Caco-2 (cell line): ENCODE measurements around the gene TCF7L2. TPM values are rescaled to one million over a fixed set of nuclear protein-coding genes. Genes with fewer than 3 reads are reported as not detected.

ENCODE experiments used
- BruUV-seq: library from RNA; stranded (reverse); fragments of 400-500 nt; replicated peaks from 2 replicates; lab custom pipeline; 2021; lab: Mats Ljungman, UMichigan
- CTCF ChIA-PET: fragments of 300-600 bp; sonication (Branson Sonifier 250); formaldehyde crosslinking; loops from one replicate; lab custom pipeline; 2022; ENCODE audit warnings: antibody characterized with exemption; lab: Charles Lee
- POLR2A ChIA-PET: fragments of 300-600 bp; sonication (Branson Sonifier 250); formaldehyde crosslinking; loops from one replicate; lab custom pipeline; 2022; ENCODE audit warnings: antibody characterized with exemption; lab: Charles Lee
- DNase-seq, 2 experiments: peaks; one replicate each; pipeline versions ENCODE4 v3.0.0 to v3.0.0-alpha.2; 2020 to 2022
- H3K27me3 ChIP-seq: replicated peaks from 2 replicates; pipeline ENCODE4 v1.6.0; 2011; ENCODE audit warnings: low read length; ENCODE audit not compliant: control insufficient read depth, insufficient read depth
- H3K36me3 ChIP-seq: 2 replicates; pipeline ENCODE4 v1.5.1; 2011; ENCODE audit warnings: low read length; ENCODE audit not compliant: control insufficient read depth, insufficient read depth
- H3K4me1 ChIP-seq: fragments of 250-450 bp; sonication (Bioruptor Pico); 2 replicates; pipeline ENCODE4 v1.5.1; 2020; ENCODE audit warnings: mild to moderate bottlenecking
- H3K4me3 ChIP-seq: 2 replicates; pipeline ENCODE4 v1.5.1; 2011; ENCODE audit warnings: low read depth, mild to moderate bottlenecking, control low read depth, low read length
- H3K9me3 ChIP-seq: fragments of 250-450 bp; sonication (Bioruptor Pico); 2 replicates; pipeline ENCODE4 v1.5.1; 2020; ENCODE audit warnings: mild to moderate bottlenecking, moderate library complexity
- H3K27ac Mint-ChIP-seq: one replicate; pipeline ENCODE4 v1.8.0; 2022; ENCODE audit warnings: mixed read lengths; ENCODE audit not compliant: unreplicated experiment
- H3K27me3 Mint-ChIP-seq: one replicate; pipeline ENCODE4 v1.8.0; 2022; ENCODE audit warnings: mixed read lengths; ENCODE audit not compliant: insufficient read depth, unreplicated experiment
- H3K36me3 Mint-ChIP-seq: one replicate; pipeline ENCODE4 v1.8.0; 2022; ENCODE audit warnings: mild to moderate bottlenecking, mixed read lengths; ENCODE audit not compliant: insufficient read depth, unreplicated experiment
- H3K4me1 Mint-ChIP-seq: one replicate; pipeline ENCODE4 v1.8.0; 2022; ENCODE audit warnings: low read depth, mixed read lengths; ENCODE audit not compliant: unreplicated experiment
- H3K4me3 Mint-ChIP-seq: one replicate; pipeline ENCODE4 v1.8.0; 2022; ENCODE audit warnings: mild to moderate bottlenecking, moderate library complexity, mixed read lengths; ENCODE audit not compliant: unreplicated experiment
- H3K9me3 Mint-ChIP-seq: one replicate; pipeline ENCODE4 v1.8.0; 2022; ENCODE audit warnings: mixed read lengths; ENCODE audit not compliant: unreplicated experiment
- intact Hi-C: fragments of 100-400 bp; cut with micrococcal nuclease; formaldehyde crosslinking; loops from one replicate; pipeline ENCODE4 v1.10.0; 2022; ENCODE audit not compliant: unreplicated experiment
- total RNA-seq: library from RNA; stranded (reverse); gene quantifications from 2 replicates; pipeline ENCODE4 v1.2.3, GENCODE V29; 2022
- TF ChIP-seq, protein P1 (sequence below), 2 experiments: fragments of 200-600 bp in 1 of 2; IDR thresholded peaks; 1 replicate in 1 of 2; 2 replicates in 1 of 2; pipeline versions ENCODE4 v1.5.1 to v1.8.0; 2011 to 2022; ENCODE audit warnings: antibody characterized with exemption in 1 of 2, control low read depth in 1 of 2, inconsistent platforms in 1 of 2, low read depth in 1 of 2, low read length in 1 of 2, mild to moderate bottlenecking in 1 of 2, moderate library complexity in 1 of 2; ENCODE audit not compliant: insufficient read depth in 1 of 2, severe bottlenecking in 1 of 2, unreplicated experiment in 1 of 2

Gene TCF7L2
- total RNA-seq, 1 experiment from 2014 or later, result 45.4 TPM

DNA sequence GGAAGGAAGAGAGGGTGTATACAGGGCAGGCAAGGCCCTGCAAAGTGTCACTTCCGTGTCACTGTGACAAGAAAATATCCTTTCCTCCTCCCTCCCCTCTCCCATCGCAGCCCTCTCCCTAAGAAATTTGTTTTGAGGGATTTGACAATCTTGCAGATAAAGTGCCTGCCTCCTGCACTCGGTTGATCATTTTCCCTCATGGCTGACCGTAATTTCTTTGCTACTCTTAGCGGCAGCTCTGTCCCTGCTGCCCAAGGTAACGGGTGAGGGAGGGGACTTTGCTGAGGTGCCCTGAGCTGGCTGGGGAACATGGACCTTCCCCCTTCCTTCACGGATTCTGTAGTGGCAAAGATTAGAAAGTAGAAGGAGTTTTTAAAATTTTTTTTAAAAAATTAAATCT is 179.1 kb downstream of the TCF7L2 start:
- Histone ChIP-seq H3K36me3 (no peaks in the 10 kb centered on the region; the same call in 1 of the 2 replicates), H3K9me3 (no peaks in the 10 kb centered on the region), H3K27me3 (no peaks in the 10 kb centered on the region), H3K4me3 (no peak overlapping the region), H3K4me1 (peaks cover 4% of the 10 kb centered on the region; the same call in 1 of the 2 replicates)
- intact Hi-C loops, result loop anchor here (5.0 kb wide), 1 partner anchor 472 kb away; no protein-coding TSS in a partner anchor
- Mint-ChIP-seq H3K36me3 (peaks cover 34% of the 10 kb centered on the region), H3K27ac (no peak overlapping the region), H3K9me3 (no peaks in the 10 kb centered on the region), H3K4me3 (no peak overlapping the region), H3K27me3 (no peaks in the 10 kb centered on the region), H3K4me1 (peaks cover 36% of the 10 kb centered on the region)
- BruUV-seq, result no TSS peak
- DNase-seq, result no peak
- POLR2A ChIA-PET, result no interaction called here
- TF ChIP-seq, protein P1, sequence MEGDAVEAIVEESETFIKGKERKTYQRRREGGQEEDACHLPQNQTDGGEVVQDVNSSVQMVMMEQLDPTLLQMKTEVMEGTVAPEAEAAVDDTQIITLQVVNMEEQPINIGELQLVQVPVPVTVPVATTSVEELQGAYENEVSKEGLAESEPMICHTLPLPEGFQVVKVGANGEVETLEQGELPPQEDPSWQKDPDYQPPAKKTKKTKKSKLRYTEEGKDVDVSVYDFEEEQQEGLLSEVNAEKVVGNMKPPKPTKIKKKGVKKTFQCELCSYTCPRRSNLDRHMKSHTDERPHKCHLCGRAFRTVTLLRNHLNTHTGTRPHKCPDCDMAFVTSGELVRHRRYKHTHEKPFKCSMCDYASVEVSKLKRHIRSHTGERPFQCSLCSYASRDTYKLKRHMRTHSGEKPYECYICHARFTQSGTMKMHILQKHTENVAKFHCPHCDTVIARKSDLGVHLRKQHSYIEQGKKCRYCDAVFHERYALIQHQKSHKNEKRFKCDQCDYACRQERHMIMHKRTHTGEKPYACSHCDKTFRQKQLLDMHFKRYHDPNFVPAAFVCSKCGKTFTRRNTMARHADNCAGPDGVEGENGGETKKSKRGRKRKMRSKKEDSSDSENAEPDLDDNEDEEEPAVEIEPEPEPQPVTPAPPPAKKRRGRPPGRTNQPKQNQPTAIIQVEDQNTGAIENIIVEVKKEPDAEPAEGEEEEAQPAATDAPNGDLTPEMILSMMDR (IDR thresholded peaks at IDR 0.05; ENCODE audit: insufficient read depth in 1 of 2, low read depth in 1 of 2, low read length in 1 of 2, severe bottlenecking in 1 of 2, unreplicated experiment in 1 of 2), result no peak
- CTCF ChIA-PET, result no interaction called here

- no TSS peak for BruUV-seq
- peaks cover 34% of the 10 kb centered on the region for H3K36me3 Mint-ChIP-seq
- no peak for DNase-seq
- H3K27ac Mint-ChIP-seq, result no peak overlapping the region
- intact Hi-C loops, result no loop called here
- TF ChIP-seq, protein P1 (IDR thresholded peaks at IDR 0.05; ENCODE audit: insufficient read depth in 1 of 2, low read depth in 1 of 2, low read length in 1 of 2, severe bottlenecking in 1 of 2, unreplicated experiment in 1 of 2), result no peak
- peaks cover 4% of the 10 kb centered on the region; the same call in 1 of the 2 replicates for H3K4me1 ChIP-seq
- ChIA-PET CTCF (no interaction called here), POLR2A (no interaction called here)
- no peaks in the 10 kb centered on the region for H3K9me3 ChIP-seq
- peaks cover 36% of the 10 kb centered on the region for H3K4me1 Mint-ChIP-seq
- H3K27me3 Mint-ChIP-seq, result no peaks in the 10 kb centered on the region
- no peaks in the 10 kb centered on the region for H3K27me3 ChIP-seq
- no peak overlapping the region for H3K4me3 ChIP-seq
- H3K9me3 Mint-ChIP-seq, result no peaks in the 10 kb centered on the region
- H3K4me3 Mint-ChIP-seq, result no peak overlapping the region
- no peaks in the 10 kb centered on the region for H3K36me3 ChIP-seq
Measured at GRCh38 chr10:113130014-113130641, 180.1 kb downstream of the TCF7L2 start.

GRCh38 chr10:113131613-113132261 is 181.7 kb downstream of the TCF7L2 start:
- intact Hi-C loops, result no loop called here
- POLR2A ChIA-PET, result interaction anchor here (0.7 kb wide), 1 partner anchor 320 kb away, joined by 5 read pairs; no protein-coding TSS in a partner anchor
- Mint-ChIP-seq H3K4me1 (peaks cover 36% of the 10 kb centered on the region), H3K9me3 (no peaks in the 10 kb centered on the region), H3K36me3 (peaks cover 41% of the 10 kb centered on the region), H3K27me3 (no peaks in the 10 kb centered on the region), H3K27ac (peak overlapping the region; percentile 77), H3K4me3 (no peak overlapping the region)
- no peaks in the 10 kb centered on the region for H3K9me3 ChIP-seq
- no peak overlapping the region for H3K4me3 ChIP-seq
- no peaks in the 10 kb centered on the region for H3K36me3 ChIP-seq
- DNase-seq, result peak in 1 of 2 experiments; percentile 49
- BruUV-seq, result no TSS peak
- TF ChIP-seq, protein P1 (IDR thresholded peaks at IDR 0.05; ENCODE audit: insufficient read depth in 1 of 2, low read depth in 1 of 2, low read length in 1 of 2, severe bottlenecking in 1 of 2, unreplicated experiment in 1 of 2), result no peak
- H3K4me1 ChIP-seq, result peaks cover 4% of the 10 kb centered on the region; the same call in 1 of the 2 replicates
- CTCF ChIA-PET, result interaction anchor here (0.6 kb wide), 1 partner anchor 8 kb away, joined by 3 read pairs; no protein-coding TSS in a partner anchor
- H3K27me3 ChIP-seq, result no peaks in the 10 kb centered on the region
